ENCODE results near the gene ABTB1.

The ABTB1 gene

DNA sequence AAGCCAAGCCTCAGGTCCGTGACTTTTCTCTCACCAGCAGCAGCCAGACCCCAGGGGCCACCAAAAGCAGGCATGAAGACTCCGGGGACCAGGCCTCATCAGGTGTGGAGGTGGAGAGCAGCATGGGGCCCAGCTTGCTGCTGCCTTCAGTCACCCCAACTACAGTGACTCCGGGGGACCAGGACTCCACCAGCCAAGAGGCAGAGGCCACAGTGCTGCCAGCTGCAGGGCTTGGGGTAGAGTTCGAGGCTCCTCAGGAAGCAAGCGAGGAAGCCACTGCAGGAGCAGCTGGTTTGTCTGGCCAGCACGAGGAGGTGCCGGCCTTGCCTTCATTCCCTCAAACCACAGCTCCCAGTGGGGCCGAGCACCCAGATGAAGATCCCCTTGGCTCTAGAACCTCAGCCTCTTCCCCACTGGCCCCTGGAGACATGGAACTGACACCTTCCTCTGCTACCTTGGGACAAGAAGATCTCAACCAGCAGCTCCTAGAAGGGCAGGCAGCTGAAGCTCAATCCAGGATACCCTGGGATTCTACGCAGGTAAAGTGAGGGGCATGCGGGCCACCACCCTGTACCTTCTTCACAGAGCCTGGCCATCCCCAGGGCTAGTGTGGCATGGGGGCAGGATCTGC is 12.0 kb upstream of the ABTB1 start:
- H3K9me2 ChIP-seq (replicated peaks; ENCODE audit: low read depth, low read length): no peaks in the 10 kb centered on the region
- no peak overlapping the region for H3K9ac ChIP-seq (ENCODE audit: low read depth, low read length, poor library complexity, severe bottlenecking)
- no peaks in the 10 kb centered on the region for H4K20me1 ChIP-seq (ENCODE audit: insufficient read depth, low read length, poor library complexity, severe bottlenecking)
- no peaks in the 10 kb centered on the region for H3K4me1 ChIP-seq (ENCODE audit: insufficient read depth, low read length, poor library complexity, severe bottlenecking)
- no peaks in the 10 kb centered on the region for H3K27me3 ChIP-seq (ENCODE audit: insufficient read depth, low read length, poor library complexity, severe bottlenecking)
- TF ChIP-seq, protein P1, sequence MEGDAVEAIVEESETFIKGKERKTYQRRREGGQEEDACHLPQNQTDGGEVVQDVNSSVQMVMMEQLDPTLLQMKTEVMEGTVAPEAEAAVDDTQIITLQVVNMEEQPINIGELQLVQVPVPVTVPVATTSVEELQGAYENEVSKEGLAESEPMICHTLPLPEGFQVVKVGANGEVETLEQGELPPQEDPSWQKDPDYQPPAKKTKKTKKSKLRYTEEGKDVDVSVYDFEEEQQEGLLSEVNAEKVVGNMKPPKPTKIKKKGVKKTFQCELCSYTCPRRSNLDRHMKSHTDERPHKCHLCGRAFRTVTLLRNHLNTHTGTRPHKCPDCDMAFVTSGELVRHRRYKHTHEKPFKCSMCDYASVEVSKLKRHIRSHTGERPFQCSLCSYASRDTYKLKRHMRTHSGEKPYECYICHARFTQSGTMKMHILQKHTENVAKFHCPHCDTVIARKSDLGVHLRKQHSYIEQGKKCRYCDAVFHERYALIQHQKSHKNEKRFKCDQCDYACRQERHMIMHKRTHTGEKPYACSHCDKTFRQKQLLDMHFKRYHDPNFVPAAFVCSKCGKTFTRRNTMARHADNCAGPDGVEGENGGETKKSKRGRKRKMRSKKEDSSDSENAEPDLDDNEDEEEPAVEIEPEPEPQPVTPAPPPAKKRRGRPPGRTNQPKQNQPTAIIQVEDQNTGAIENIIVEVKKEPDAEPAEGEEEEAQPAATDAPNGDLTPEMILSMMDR (conservative IDR thresholded peaks at IDR 0.05; ENCODE audit: low read length): no peak
- TF ChIP-seq EZH2phosphoT487 (IDR thresholded peaks at IDR 0.05; ENCODE audit: borderline replicate concordance): no peak
- no peaks in the 10 kb centered on the region for H3K9me3 ChIP-seq (ENCODE audit: insufficient read depth, low read depth, low read length)
- H3K4me2 ChIP-seq (ENCODE audit: low read depth, low read length, poor library complexity, severe bottlenecking): no peak overlapping the region
- no peaks in the 10 kb centered on the region for H3K36me3 ChIP-seq (ENCODE audit: insufficient read depth, low read length)
- H2AFZ ChIP-seq (ENCODE audit: low read length): no peak overlapping the region; the same call in 1 of the 2 replicates
- no peak overlapping the region for H3K4me3 ChIP-seq (ENCODE audit: low read length, poor library complexity, severe bottlenecking)
- no peaks in the 10 kb centered on the region for H3K79me2 ChIP-seq (ENCODE audit: insufficient read depth, low read length)
- no peaks in the 10 kb centered on the region for H3F3A ChIP-seq (ENCODE audit: low read depth)

DNA sequence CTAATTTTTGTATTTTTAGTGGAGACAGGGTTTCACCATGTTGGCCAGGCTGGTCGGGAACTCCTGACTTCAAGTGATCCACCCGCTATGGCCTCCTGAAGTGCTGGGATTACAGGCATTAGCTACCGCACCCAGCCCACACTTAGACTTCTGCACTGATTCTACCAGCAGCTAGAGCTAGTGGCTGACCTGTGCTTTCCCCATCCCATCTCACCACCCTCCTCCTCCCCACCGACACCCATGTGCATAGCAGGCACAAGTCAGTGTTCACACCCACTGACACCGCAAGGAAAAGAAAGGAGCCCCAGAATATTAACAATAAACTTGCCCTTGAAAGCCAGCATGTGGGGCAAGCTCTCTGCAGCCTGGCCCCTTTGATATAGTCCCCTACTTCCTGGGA is 11.2 kb upstream of the ABTB1 start:
- no peak for TF ChIP-seq EZH2phosphoT487 (IDR thresholded peaks at IDR 0.05; ENCODE audit: borderline replicate concordance)
- TF ChIP-seq, protein P1 (conservative IDR thresholded peaks at IDR 0.05; ENCODE audit: low read length): no peak

DNA sequence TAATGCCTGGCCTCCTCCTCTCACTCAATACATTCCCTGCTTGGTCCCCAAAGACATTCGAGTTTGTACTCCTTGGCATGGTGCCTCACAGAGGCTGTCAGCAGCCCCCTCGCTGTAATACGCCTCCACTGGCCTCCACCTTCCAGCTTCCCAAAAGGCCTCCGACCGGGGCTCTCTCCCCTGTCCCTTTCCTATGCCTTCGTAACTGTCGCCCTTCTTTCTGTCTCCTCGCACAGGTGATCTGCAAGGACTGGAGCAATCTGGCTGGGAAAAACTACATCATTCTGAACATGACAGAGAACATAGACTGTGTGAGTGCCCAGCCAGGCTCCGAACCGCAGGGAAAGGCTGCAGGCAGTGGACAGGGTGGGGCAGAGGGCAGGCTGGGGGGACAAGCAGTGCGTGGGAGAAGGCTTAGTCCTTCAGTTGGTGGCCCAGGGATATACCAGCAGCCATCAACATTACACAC is 10.7 kb upstream of the ABTB1 start:
- Histone ChIP-seq H3K9ac (ENCODE audit: low read depth, low read length, poor library complexity, severe bottlenecking) (no peak overlapping the region), H3F3A (ENCODE audit: low read depth) (no peaks in the 10 kb centered on the region), H2AFZ (ENCODE audit: low read length) (no peak overlapping the region), H4K20me1 (ENCODE audit: insufficient read depth, low read length, poor library complexity, severe bottlenecking) (no peaks in the 10 kb centered on the region), H3K36me3 (ENCODE audit: insufficient read depth, low read length) (no peaks in the 10 kb centered on the region), H3K9me2 (replicated peaks; ENCODE audit: low read depth, low read length) (no peaks in the 10 kb centered on the region), H3K4me1 (ENCODE audit: insufficient read depth, low read length, poor library complexity, severe bottlenecking) (no peaks in the 10 kb centered on the region), H3K27me3 (ENCODE audit: insufficient read depth, low read length, poor library complexity, severe bottlenecking) (no peaks in the 10 kb centered on the region), H3K9me3 (ENCODE audit: insufficient read depth, low read depth, low read length) (no peaks in the 10 kb centered on the region), H3K4me3 (ENCODE audit: low read length, poor library complexity, severe bottlenecking) (no peak overlapping the region), H3K4me2 (ENCODE audit: low read depth, low read length, poor library complexity, severe bottlenecking) (no peak overlapping the region), H3K79me2 (ENCODE audit: insufficient read depth, low read length) (no peaks in the 10 kb centered on the region)
- TF ChIP-seq, protein P1 (conservative IDR thresholded peaks at IDR 0.05; ENCODE audit: low read length): no peak
- no peak for TF ChIP-seq EZH2phosphoT487 (IDR thresholded peaks at IDR 0.05; ENCODE audit: borderline replicate concordance)

More for the DNA sequence above, 11.2 kb upstream of the ABTB1 start:
- H3K4me3 ChIP-seq (ENCODE audit: low read length, poor library complexity, severe bottlenecking): no peak overlapping the region
- H3K4me2 ChIP-seq (ENCODE audit: low read depth, low read length, poor library complexity, severe bottlenecking): no peak overlapping the region
- no peak overlapping the region for H2AFZ ChIP-seq (ENCODE audit: low read length)
- H3K79me2 ChIP-seq (ENCODE audit: insufficient read depth, low read length): no peaks in the 10 kb centered on the region
- H3K36me3 ChIP-seq (ENCODE audit: insufficient read depth, low read length): no peaks in the 10 kb centered on the region
- no peaks in the 10 kb centered on the region for H3K9me3 ChIP-seq (ENCODE audit: insufficient read depth, low read depth, low read length)
- H4K20me1 ChIP-seq (ENCODE audit: insufficient read depth, low read length, poor library complexity, severe bottlenecking): no peaks in the 10 kb centered on the region
- H3K4me1 ChIP-seq (ENCODE audit: insufficient read depth, low read length, poor library complexity, severe bottlenecking): no peaks in the 10 kb centered on the region
- H3K27me3 ChIP-seq (ENCODE audit: insufficient read depth, low read length, poor library complexity, severe bottlenecking): no peaks in the 10 kb centered on the region
- H3F3A ChIP-seq (ENCODE audit: low read depth): no peaks in the 10 kb centered on the region
- H3K9ac ChIP-seq (ENCODE audit: low read depth, low read length, poor library complexity, severe bottlenecking): no peak overlapping the region
- no peaks in the 10 kb centered on the region for H3K9me2 ChIP-seq (replicated peaks; ENCODE audit: low read depth, low read length)
